HL-60/S4 (cell line): ENCODE data around the gene CLN5.

Source experiments
- in situ Hi-C: fragments of 300-500 bp; cut with MboI; formaldehyde crosslinking; loops from 2 replicates; pipeline ENCODE4 v1.14.3; 2022; ENCODE audit warnings: low sequenced_read_pairs

The CLN5 gene

GRCh38 chr13:77016251-77016812 lies 24.5 kb downstream of the CLN5 start:
- in situ Hi-C loops: no loop called here

GRCh38 chr13:77016888-77017623 lies 25.2 kb downstream of the CLN5 start:
- in situ Hi-C loops: no loop called here

GRCh38 chr13:77019756-77020155 lies 27.9 kb downstream of the CLN5 start:
- in situ Hi-C loops: no loop called here

GRCh38 chr13:77022341-77022740 lies 30.5 kb downstream of the CLN5 start:
- in situ Hi-C loops: no loop called here

DNA sequence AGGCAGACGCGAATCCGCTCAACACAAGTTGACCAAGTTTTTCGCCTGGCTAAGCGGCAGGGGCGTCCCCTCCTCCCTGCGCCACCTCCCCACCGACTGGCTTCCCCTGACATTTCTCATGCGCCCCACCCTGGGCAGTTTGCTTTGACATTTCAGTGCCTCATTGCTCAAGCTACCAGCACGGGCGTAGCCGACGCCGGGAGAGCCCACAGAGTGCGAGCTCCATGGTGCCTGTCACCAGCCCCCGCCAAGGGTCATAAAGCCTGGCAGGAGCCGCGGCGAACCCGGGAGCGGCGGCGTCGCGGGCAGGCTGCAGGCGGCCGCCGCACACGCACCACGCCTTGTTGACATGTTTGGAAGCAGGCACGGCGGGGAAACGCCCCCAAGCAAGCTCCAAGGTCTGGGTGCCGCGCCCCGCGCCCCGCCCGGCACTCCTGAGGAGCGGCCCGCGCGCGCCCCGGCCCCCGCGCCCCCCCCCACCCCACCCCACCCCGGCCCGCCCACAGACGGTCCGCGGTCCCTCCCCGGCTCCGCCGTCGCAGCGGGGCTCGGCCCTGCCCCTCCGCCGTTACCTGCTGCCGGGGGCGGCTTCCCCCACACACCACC lies 34.5 kb downstream of the CLN5 start:
- in situ Hi-C loops: no loop called here

- in situ Hi-C loops: no loop called here
Observed at GRCh38 chr13:77026861-77027621, 35.2 kb downstream of the CLN5 start, which contains the start of gene FBXL3. FBXL3 (minus strand) TSS chr13:77027159; CDS start chr13:77021860, 5,299 bp downstream.

- in situ Hi-C loops: no loop called here
Observed at GRCh38 chr13:77028202-77028601, 36.3 kb downstream of the CLN5 start.

GRCh38 chr13:77029436-77029835 lies 37.6 kb downstream of the CLN5 start:
- in situ Hi-C loops: no loop called here

GRCh38 chr13:77031656-77032243 lies 39.9 kb downstream of the CLN5 start:
- in situ Hi-C loops: no loop called here

DNA sequence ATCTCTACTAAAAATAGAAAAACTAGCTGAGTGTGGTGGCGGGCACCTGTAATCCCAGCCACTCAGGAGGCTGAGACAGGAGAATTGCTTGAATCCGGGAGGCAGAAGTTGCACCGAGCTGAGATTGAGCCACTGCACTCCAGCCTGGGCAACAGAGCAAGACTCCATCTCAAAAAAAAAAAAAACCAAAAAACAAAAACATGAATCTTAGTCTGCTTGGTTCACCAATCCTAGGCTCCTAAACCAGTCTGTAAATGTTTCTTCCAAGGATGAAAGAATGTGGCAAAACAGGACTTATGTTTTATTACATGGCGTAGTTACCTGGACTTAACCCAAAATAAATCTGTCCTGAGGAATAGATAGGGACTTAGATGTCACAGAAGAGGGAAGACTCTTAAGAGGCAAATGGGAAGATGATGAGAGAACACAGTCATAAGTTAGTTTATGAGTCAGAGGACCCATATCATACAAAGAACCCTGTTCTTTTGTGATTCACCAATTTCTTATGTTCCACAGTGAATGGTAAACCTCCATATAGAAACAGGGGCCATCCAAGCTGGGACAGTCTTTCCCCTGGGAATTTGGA lies 41.9 kb downstream of the CLN5 start:
- in situ Hi-C loops: no loop called here

GRCh38 chr13:77034881-77035280 lies 43.0 kb downstream of the CLN5 start:
- in situ Hi-C loops: no loop called here

GRCh38 chr13:77036279-77036678 lies 44.4 kb downstream of the CLN5 start:
- in situ Hi-C loops: no loop called here

DNA sequence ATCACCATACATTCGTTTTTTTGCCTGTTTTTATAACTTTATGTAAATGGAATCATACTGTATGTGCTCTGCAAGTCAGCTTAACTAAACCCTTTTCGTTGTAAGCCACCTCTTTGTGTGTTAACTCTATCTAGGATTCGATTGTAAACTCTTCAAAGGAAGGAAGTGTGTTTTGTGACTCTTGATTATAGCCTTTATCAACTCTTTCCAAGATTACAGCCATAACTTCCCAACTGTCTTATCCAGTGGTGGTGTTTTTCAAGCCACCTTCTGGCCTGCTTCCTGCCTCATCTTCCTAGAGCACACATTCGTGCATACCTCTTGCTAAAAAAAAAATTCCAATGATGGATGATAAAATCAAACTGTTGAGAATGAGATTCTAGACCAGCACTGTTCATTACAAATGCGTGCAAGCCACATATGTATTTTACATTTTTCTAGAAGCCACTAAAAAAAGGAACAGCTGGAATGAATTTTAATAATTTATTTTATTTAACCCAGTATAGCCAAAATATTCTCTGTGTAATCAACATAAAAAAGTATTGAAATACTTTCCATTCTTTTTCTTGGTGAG lies 47.1 kb downstream of the CLN5 start:
- in situ Hi-C loops: no loop called here

DNA sequence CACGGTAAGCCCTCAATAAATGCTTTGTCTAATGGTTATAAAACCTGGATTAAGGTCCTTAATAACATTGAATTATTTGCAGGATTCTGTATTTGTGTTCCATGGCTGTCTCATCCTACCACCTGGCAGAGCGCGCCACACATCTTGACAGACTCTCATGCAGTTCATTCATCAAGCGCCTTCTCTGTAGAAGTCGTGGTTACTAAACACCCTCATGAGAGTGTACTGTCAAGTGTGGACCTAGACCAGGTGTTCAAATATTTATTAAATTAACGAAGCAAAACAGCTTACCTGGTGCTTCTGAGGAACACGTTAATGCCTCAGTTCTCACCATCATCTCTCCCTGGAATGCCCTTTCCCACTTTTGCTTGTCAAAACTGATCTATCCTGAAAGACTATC lies 48.2 kb downstream of the CLN5 start:
- in situ Hi-C loops: no loop called here

- in situ Hi-C loops: no loop called here
Observed at GRCh38 chr13:77040835-77041234, 49.0 kb downstream of the CLN5 start.

GRCh38 chr13:77042566-77043177 lies 50.8 kb downstream of the CLN5 start:
- in situ Hi-C loops: no loop called here

DNA sequence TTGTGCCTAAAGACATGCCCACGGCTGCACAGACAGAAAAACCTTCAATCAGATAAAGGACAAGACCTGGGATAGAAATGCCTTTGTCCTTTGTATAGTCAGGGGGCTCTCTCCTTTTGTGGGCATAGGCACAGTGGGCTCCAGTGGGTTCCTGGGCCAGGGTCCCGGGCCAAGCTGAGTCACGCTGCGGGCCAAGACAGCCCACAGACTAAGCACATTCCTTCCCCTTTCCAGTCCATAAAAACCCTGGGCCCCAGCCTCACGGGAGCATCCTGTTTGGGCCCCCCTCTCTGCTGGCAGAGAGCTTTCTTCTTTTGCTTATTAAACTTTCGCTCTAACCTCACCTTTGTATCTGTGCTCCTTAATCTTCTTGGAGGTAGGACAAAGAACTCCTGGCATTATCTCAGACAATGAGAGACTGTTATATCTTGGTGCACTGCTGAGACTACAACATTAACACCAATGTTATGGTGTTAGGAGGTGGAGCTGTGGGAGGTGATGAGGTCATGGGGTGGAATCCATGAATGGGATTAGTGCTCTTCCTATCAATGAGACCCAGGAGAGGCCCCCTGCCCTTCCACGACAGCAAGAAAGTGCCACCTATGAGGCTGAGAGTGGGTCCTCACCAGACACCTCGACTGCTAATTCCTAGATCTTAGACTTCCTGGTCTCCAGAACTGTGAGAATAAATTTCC lies 55.9 kb downstream of the CLN5 start:
- in situ Hi-C loops: no loop called here

- in situ Hi-C loops: no loop called here
Observed at GRCh38 chr13:77048681-77049080, 56.8 kb downstream of the CLN5 start.

- in situ Hi-C loops: no loop called here
Observed at GRCh38 chr13:77053192-77053591, 61.3 kb downstream of the CLN5 start.
